Measurements from ENCODE around the gene DCC.

The DCC gene

GRCh38 chr18:52588931-52589330 lies 248.9 kb downstream of the DCC start:
- no peak for DNase-seq (ENCODE audit: low read depth in 2 of 2)

GRCh38 chr18:52596748-52597435 lies 256.9 kb downstream of the DCC start:
- no peak for DNase-seq (ENCODE audit: low read depth in 2 of 2)

GRCh38 chr18:52598921-52599320 lies 258.9 kb downstream of the DCC start:
- no peak for DNase-seq (ENCODE audit: low read depth in 2 of 2)

- no peak for DNase-seq (ENCODE audit: low read depth in 2 of 2)
Measured at GRCh38 chr18:52602820-52603219, 262.8 kb downstream of the DCC start.

- DNase-seq (ENCODE audit: low read depth in 2 of 2): no peak
Measured at GRCh38 chr18:52605345-52605744, 265.3 kb downstream of the DCC start.

GRCh38 chr18:52607985-52608384 lies 268.0 kb downstream of the DCC start:
- no peak for DNase-seq (ENCODE audit: low read depth in 2 of 2)

- DNase-seq (ENCODE audit: low read depth in 2 of 2): no peak
Measured at GRCh38 chr18:52610451-52611115, 270.6 kb downstream of the DCC start.

GRCh38 chr18:52612406-52612805 lies 272.4 kb downstream of the DCC start:
- no peak for DNase-seq (ENCODE audit: low read depth in 2 of 2)

- no peak for DNase-seq (ENCODE audit: low read depth in 2 of 2)
Measured at GRCh38 chr18:52615321-52615720, 275.3 kb downstream of the DCC start.

- DNase-seq (ENCODE audit: low read depth in 2 of 2): no peak
Measured at GRCh38 chr18:52615943-52616342, 275.9 kb downstream of the DCC start.

GRCh38 chr18:52617931-52618330 lies 277.9 kb downstream of the DCC start:
- no peak for DNase-seq (ENCODE audit: low read depth in 2 of 2)

- no peak for DNase-seq (ENCODE audit: low read depth in 2 of 2)
Measured at GRCh38 chr18:52620926-52621439, 281.0 kb downstream of the DCC start.

GRCh38 chr18:52624702-52625101 lies 284.7 kb downstream of the DCC start:
- no peak for DNase-seq (ENCODE audit: low read depth in 2 of 2)

- no peak for DNase-seq (ENCODE audit: low read depth in 2 of 2)
Measured at GRCh38 chr18:52636536-52636935, 296.5 kb downstream of the DCC start.

GRCh38 chr18:52648201-52648600 lies 308.2 kb downstream of the DCC start:
- DNase-seq (ENCODE audit: low read depth in 2 of 2): no peak

- no peak for DNase-seq (ENCODE audit: low read depth in 2 of 2)
Measured at GRCh38 chr18:52652391-52652790, 312.4 kb downstream of the DCC start.

- no peak for DNase-seq (ENCODE audit: low read depth in 2 of 2)
Measured at GRCh38 chr18:52657043-52657805, 317.2 kb downstream of the DCC start.

GRCh38 chr18:52667463-52668065 lies 327.6 kb downstream of the DCC start:
- no peak for DNase-seq (ENCODE audit: low read depth in 2 of 2)

- no peak for DNase-seq (ENCODE audit: low read depth in 2 of 2)
Measured at GRCh38 chr18:52670896-52671295, 330.9 kb downstream of the DCC start.

- no peak for DNase-seq (ENCODE audit: low read depth in 2 of 2)
Measured at GRCh38 chr18:52678034-52678433, 338.0 kb downstream of the DCC start.

- DNase-seq (ENCODE audit: low read depth in 2 of 2): no peak
Measured at GRCh38 chr18:52678551-52678950, 338.6 kb downstream of the DCC start.

GRCh38 chr18:52679354-52679753 lies 339.4 kb downstream of the DCC start:
- no peak for DNase-seq (ENCODE audit: low read depth in 2 of 2)

Data from stimulated activated CD8-positive, alpha-beta memory T cell treated with anti-CD3 and anti-CD28 coated beads, Interleukin-7, amount 100 ng/mL, for 4 hours (primary cell).